Bronchial epithelial cell (primary cell): Measurements from ENCODE around the gene NECAB2. TPM values are rescaled to one million over a fixed set of nuclear protein-coding genes. Genes with fewer than 3 reads are reported as not detected.

Source experiments
- DNase-seq: peaks from one replicate; pipeline ENCODE4 v3.0.0-alpha.2; 2010; ENCODE audit warnings: low read depth
- FAIRE-seq: peaks from 2 replicates; lab custom pipeline; 2011; peaks lifted over from hg19 to GRCh38; lab: Jason Lieb, UNC
- H3K27me3 ChIP-seq: 2 replicates; pipeline ENCODE4 v1.5.1; 2011; ENCODE audit warnings: low read length; ENCODE audit not compliant: control insufficient read depth, insufficient read depth
- H3K36me3 ChIP-seq: 2 replicates; pipeline ENCODE4 v1.5.1; 2011; ENCODE audit warnings: low read length; ENCODE audit not compliant: control insufficient read depth, insufficient read depth
- H3K4me3 ChIP-seq: 2 replicates; pipeline ENCODE4 v1.5.1; 2011; ENCODE audit warnings: mild to moderate bottlenecking, low read depth, low read length, control low read depth
- CTCF ChIP-seq: IDR thresholded peaks from 2 replicates; pipeline ENCODE4 v1.5.1; 2011; ENCODE audit warnings: mild to moderate bottlenecking, moderate library complexity, low read length, control low read depth, inconsistent platforms; ENCODE audit not compliant: insufficient read depth, severe bottlenecking
- total RNA-seq: library from RNA; depleted of rRNA; stranded (reverse); fragments of >200 nt; gene quantifications from 2 replicates; pipeline ENCODE4 v1.2.1, GENCODE V29; 2014

NECAB2 gene
- total RNA-seq, 1 donor from 2014 or later: not detected

GRCh38 chr16:83943516-83944050 lies 24.5 kb upstream of the NECAB2 start:
- TF ChIP-seq CTCF: no peak
- Histone ChIP-seq H3K36me3 (no peaks in the 10 kb centered on the region), H3K4me3 (no peak overlapping the region), H3K27me3 (no peaks in the 10 kb centered on the region)
- no peak for FAIRE-seq
- no peak for DNase-seq

GRCh38 chr16:83945587-83945986 lies 22.5 kb upstream of the NECAB2 start:
- no peaks in the 10 kb centered on the region for H3K27me3 ChIP-seq
- FAIRE-seq: no peak
- H3K4me3 ChIP-seq: no peak overlapping the region
- H3K36me3 ChIP-seq: no peaks in the 10 kb centered on the region
- DNase-seq: no peak
- TF ChIP-seq CTCF: no peak

- DNase-seq: no peak
- no peak for FAIRE-seq
- Histone ChIP-seq H3K4me3 (no peak overlapping the region), H3K27me3 (no peaks in the 10 kb centered on the region), H3K36me3 (no peaks in the 10 kb centered on the region)
- TF ChIP-seq CTCF: no peak
Observed at GRCh38 chr16:83946154-83946780, 21.8 kb upstream of the NECAB2 start.

GRCh38 chr16:83946781-83947566 lies 21.1 kb upstream of the NECAB2 start:
- TF ChIP-seq CTCF: no peak
- DNase-seq: no peak
- no peaks in the 10 kb centered on the region for H3K36me3 ChIP-seq
- H3K4me3 ChIP-seq: no peak overlapping the region
- no peak for FAIRE-seq
- H3K27me3 ChIP-seq: no peaks in the 10 kb centered on the region

- no peak for DNase-seq
- TF ChIP-seq CTCF: no peak
- Histone ChIP-seq H3K4me3 (no peak overlapping the region), H3K27me3 (no peaks in the 10 kb centered on the region), H3K36me3 (no peaks in the 10 kb centered on the region)
- FAIRE-seq: no peak
Observed at GRCh38 chr16:83947642-83948234, 20.3 kb upstream of the NECAB2 start.
